IMR-90 (cell line): ENCODE results near the gene MBD3L4. TPM values are rescaled to one million over a fixed set of nuclear protein-coding genes. Genes with fewer than 3 reads are reported as not detected.

Experiments used
- ATAC-seq: fragments of 200-7000 bp; cut with Tn5 transposase; 2 replicates; pipeline ENCODE4 v1.9.1; 2020; ENCODE audit warnings: low read depth, mild to moderate bottlenecking, moderate library complexity
- BruUV-seq: library from RNA; stranded (reverse); fragments of 400-500 nt; replicated peaks from 2 replicates; lab custom pipeline; 2021; lab: Mats Ljungman, UMichigan
- CTCF ChIA-PET: fragments of 300-600 bp; formaldehyde crosslinking; extraction: SDS; loops from one replicate; lab custom pipeline; 2021; ENCODE audit warnings: antibody characterized with exemption; lab: Yijun Ruan, JAX
- POLR2A ChIA-PET: fragments of 300-600 bp; sonication (Branson Sonifier 250); formaldehyde crosslinking; loops from one replicate; lab custom pipeline; 2022; ENCODE audit warnings: antibody characterized with exemption; ENCODE audit not compliant: unreplicated experiment; lab: Charles Lee
- DNase-seq: peaks from one replicate; pipeline ENCODE4 v3.0.0; 2013
- H2AFZ ChIP-seq: replicated peaks from 2 replicates; pipeline ENCODE3; 2013; ENCODE audit warnings: low read length, mild to moderate bottlenecking; ENCODE audit not compliant: poor library complexity
- H2AK5ac ChIP-seq: 2 replicates; pipeline ENCODE4 v1.6.1; 2013; ENCODE audit warnings: low read depth, low read length, inconsistent platforms
- H2AK9ac ChIP-seq: replicated peaks from 2 replicates; pipeline ENCODE3; 2013; ENCODE audit warnings: mild to moderate bottlenecking, low read depth, low read length, moderate library complexity; ENCODE audit not compliant: poor library complexity
- H2BK120ac ChIP-seq: 2 replicates; pipeline ENCODE4 v1.6.1; 2013; ENCODE audit warnings: low read depth, low read length, inconsistent platforms
- H2BK15ac ChIP-seq: 3 replicates; pipeline ENCODE4 v1.6.1; 2013; ENCODE audit warnings: low read depth, low read length, inconsistent platforms
- H2BK20ac ChIP-seq: 2 replicates; pipeline ENCODE4 v1.6.1; 2013; ENCODE audit warnings: low read depth, mild to moderate bottlenecking, inconsistent platforms, low read length, moderate library complexity
- H2BK5ac ChIP-seq: 2 replicates; pipeline ENCODE4 v1.6.1; 2013; ENCODE audit warnings: mild to moderate bottlenecking, low read depth, low read length, inconsistent platforms; ENCODE audit not compliant: poor library complexity, severe bottlenecking
- H3K14ac ChIP-seq: replicated peaks from 2 replicates; pipeline ENCODE4 v1.6.1; 2013; ENCODE audit warnings: low read depth, low read length, inconsistent platforms
- H3K18ac ChIP-seq: 2 replicates; pipeline ENCODE4 v1.6.1; 2013; ENCODE audit warnings: low read depth, low read length, control low read depth
- H3K23ac ChIP-seq: 2 replicates; pipeline ENCODE4 v1.6.1; 2013; ENCODE audit warnings: low read depth, low read length, inconsistent platforms
- H3K27ac ChIP-seq: 2 replicates; pipeline ENCODE4 v1.5.1; 2013; ENCODE audit warnings: mild to moderate bottlenecking, control low read depth, low read length; ENCODE audit not compliant: insufficient read depth
- H3K27me3 ChIP-seq: 2 replicates; pipeline ENCODE4 v1.6.1; 2013; ENCODE audit warnings: low read length; ENCODE audit not compliant: control insufficient read depth, insufficient read depth
- H3K36me3 ChIP-seq: 2 replicates; pipeline ENCODE4 v1.6.1; 2013; ENCODE audit warnings: low read length, mixed read lengths; ENCODE audit not compliant: control insufficient read depth, insufficient read depth
- H3K4ac ChIP-seq: 2 replicates; pipeline ENCODE4 v1.6.1; 2013; ENCODE audit warnings: low read depth, low read length, inconsistent platforms
- H3K4me1 ChIP-seq: 2 replicates; pipeline ENCODE4 v1.6.1; 2013; ENCODE audit warnings: low read length, mixed read lengths; ENCODE audit not compliant: control insufficient read depth, insufficient read depth
- H3K4me2 ChIP-seq: 2 replicates; pipeline ENCODE4 v1.6.1; 2013; ENCODE audit warnings: low read depth, mild to moderate bottlenecking, control low read depth, low read length, moderate library complexity
- H3K4me3 ChIP-seq: 2 replicates; pipeline ENCODE4 v1.5.1; 2013; ENCODE audit warnings: low read depth, mild to moderate bottlenecking, control low read depth, low read length, moderate library complexity; ENCODE audit not compliant: insufficient read depth
- H3K56ac ChIP-seq: 2 replicates; pipeline ENCODE4 v1.6.1; 2013; ENCODE audit warnings: low read length, inconsistent platforms; ENCODE audit not compliant: insufficient read depth; ENCODE audit errors: extremely low read depth
- H3K79me1 ChIP-seq, 2 experiments: 2 replicates each; pipeline ENCODE4 v1.6.1; 2013; ENCODE audit warnings: low read length in 2 of 2, inconsistent platforms in 1 of 2, low read depth in 1 of 2
- H3K9ac ChIP-seq: 2 replicates; pipeline ENCODE4 v1.6.1; 2013; ENCODE audit warnings: low read depth, low read length, control low read depth
- H3K9me1 ChIP-seq: 2 replicates; pipeline ENCODE4 v1.6.1; 2013; ENCODE audit warnings: low read length, inconsistent platforms; ENCODE audit not compliant: insufficient read depth
- H3K9me3 ChIP-seq: 2 replicates; pipeline ENCODE4 v1.6.1; 2013; ENCODE audit warnings: low read length; ENCODE audit not compliant: control insufficient read depth, insufficient read depth
- H4K20me1 ChIP-seq: 2 replicates; pipeline ENCODE4 v1.6.1; 2013; ENCODE audit warnings: low read length, inconsistent platforms; ENCODE audit not compliant: insufficient read depth
- H4K5ac ChIP-seq: 2 replicates; pipeline ENCODE4 v1.6.1; 2013; ENCODE audit warnings: mild to moderate bottlenecking, low read depth, low read length, control low read depth
- H4K8ac ChIP-seq, 2 experiments: 2 replicates each; pipeline ENCODE4 v1.6.1; 2013; ENCODE audit warnings: low read depth in 2 of 2, low read length in 2 of 2, control low read depth in 1 of 2, inconsistent platforms in 1 of 2
- H4K91ac ChIP-seq: 2 replicates; pipeline ENCODE4 v1.6.1; 2013; ENCODE audit warnings: low read depth, low read length, inconsistent platforms; ENCODE audit not compliant: insufficient read depth
- BHLHE40 ChIP-seq: fragments of 150-350 bp; IDR thresholded peaks from 2 replicates; pipeline ENCODE4 v1.6.1; 2016; ENCODE audit warnings: mild to moderate bottlenecking, low read depth, low read length
- CEBPB ChIP-seq: IDR thresholded peaks from 2 replicates; pipeline ENCODE4 v1.6.1; 2012; ENCODE audit warnings: low read depth, low read length, improper control_type of control experiment
- CHD1 ChIP-seq: IDR thresholded peaks from 2 replicates; pipeline ENCODE4 v1.6.1; 2012; ENCODE audit warnings: low read depth, low read length, improper control_type of control experiment
- FOS ChIP-seq: fragments of 150-350 bp; IDR thresholded peaks from 2 replicates; pipeline ENCODE4 v1.6.1; 2016; ENCODE audit warnings: low read depth, low read length
- MAFK ChIP-seq: IDR thresholded peaks from 2 replicates; pipeline ENCODE4 v1.6.1; 2012; ENCODE audit warnings: low read depth, low read length, improper control_type of control experiment
- MAZ ChIP-seq: IDR thresholded peaks from 2 replicates; pipeline ENCODE4 v1.6.1; 2012; ENCODE audit warnings: low read depth, mild to moderate bottlenecking, low read length, improper control_type of control experiment, moderate library complexity, borderline replicate concordance
- MXI1 ChIP-seq: IDR thresholded peaks from 2 replicates; pipeline ENCODE4 v1.6.1; 2012; ENCODE audit warnings: low read depth, mild to moderate bottlenecking, low read length, moderate library complexity, borderline replicate concordance
- NFE2L2 ChIP-seq: fragments of 150-350 bp; IDR thresholded peaks from 2 replicates; pipeline ENCODE4 v1.6.1; 2016; ENCODE audit warnings: low read depth, mild to moderate bottlenecking, low read length
- POLR2A ChIP-seq: IDR thresholded peaks from 2 replicates; pipeline ENCODE4 v1.6.1; 2012; ENCODE audit warnings: mild to moderate bottlenecking, low read depth, low read length
- RAD21 ChIP-seq: IDR thresholded peaks from 2 replicates; pipeline ENCODE4 v1.6.1; 2012; ENCODE audit warnings: low read length, improper control_type of control experiment
- RCOR1 ChIP-seq: IDR thresholded peaks from 2 replicates; pipeline ENCODE4 v1.6.1; 2012; ENCODE audit warnings: mild to moderate bottlenecking, low read length, improper control_type of control experiment; ENCODE audit not compliant: insufficient replicate concordance
- RFX5 ChIP-seq: IDR thresholded peaks from 2 replicates; pipeline ENCODE4 v1.8.0; 2012; ENCODE audit warnings: low read depth, mild to moderate bottlenecking, low read length, moderate library complexity
- SMC3 ChIP-seq: fragments of 150-350 bp; IDR thresholded peaks from 2 replicates; pipeline ENCODE4 v1.6.1; 2016; ENCODE audit warnings: low read depth, mild to moderate bottlenecking, antibody characterized with exemption, low read length, moderate library complexity
- WGBS, 2 experiments: methylation state at CpG; one replicate each; pipeline versions ENCODE4 v1.1.5 to v1.1.7; 2013; ENCODE audit warnings: missing lambda C conversion rate in 2 of 2; ENCODE audit not compliant: insufficient read length in 1 of 2; ENCODE audit errors: extremely low coverage in 2 of 2; 5-methylcytosine and 5-hydroxymethylcytosine counted together
- dilution Hi-C: fragments of 300-500 bp; cut with HindIII; formaldehyde crosslinking; loops from one replicate; pipeline ENCODE4 v1.14.3; 2018; ENCODE audit warnings: low sequenced_read_pairs; ENCODE audit not compliant: unreplicated experiment
- in situ Hi-C: fragments of 300-500 bp; cut with MboI; formaldehyde crosslinking; loops from 3 replicates; pipeline ENCODE4 v1.14.3; 2019; ENCODE audit warnings: low sequenced_read_pairs, inconsistent platforms, mixed read lengths
- intact Hi-C: fragments of 100-400 bp; cut with micrococcal nuclease; formaldehyde crosslinking; loops from 2 replicates; pipeline ENCODE4 v1.10.0; 2022
- polyA plus RNA-seq, 3 experiments: library from polyadenylated mRNA; depleted of rRNA; stranded (reverse); fragments of >200 nt; gene quantifications; 2 replicates each; pipeline ENCODE4 v1.2.3, GENCODE V29; 2012; ENCODE audit warnings: low replicate concordance in 1 of 3
- total RNA-seq: library from RNA; depleted of rRNA; stranded (reverse); fragments of >200 nt; gene quantifications from 2 replicates; pipeline ENCODE4 v1.2.3, GENCODE V29; 2012
- TF ChIP-seq, protein P1 (sequence below): fragments of 150-350 bp; IDR thresholded peaks from 2 replicates; pipeline ENCODE4 v1.6.1; 2016; ENCODE audit warnings: low read depth, mild to moderate bottlenecking, low read length, moderate library complexity, borderline replicate concordance
- TF ChIP-seq, protein P2 (sequence below): fragments of 150-350 bp; IDR thresholded peaks from 2 replicates; pipeline ENCODE4 v1.6.1; 2017; ENCODE audit warnings: mild to moderate bottlenecking, antibody characterized with exemption, low read length, low read depth
- TF ChIP-seq, protein P3 (sequence below): conservative IDR thresholded peaks from 2 replicates; pipeline ENCODE4 v1.5.1; 2012; ENCODE audit warnings: mild to moderate bottlenecking, low read depth, low read length, improper control_type of control experiment

The MBD3L4 gene
- total and polyA plus RNA-seq, 2 of the 4 experiments (the other 2 are of a cell fraction): not detected

DNA sequence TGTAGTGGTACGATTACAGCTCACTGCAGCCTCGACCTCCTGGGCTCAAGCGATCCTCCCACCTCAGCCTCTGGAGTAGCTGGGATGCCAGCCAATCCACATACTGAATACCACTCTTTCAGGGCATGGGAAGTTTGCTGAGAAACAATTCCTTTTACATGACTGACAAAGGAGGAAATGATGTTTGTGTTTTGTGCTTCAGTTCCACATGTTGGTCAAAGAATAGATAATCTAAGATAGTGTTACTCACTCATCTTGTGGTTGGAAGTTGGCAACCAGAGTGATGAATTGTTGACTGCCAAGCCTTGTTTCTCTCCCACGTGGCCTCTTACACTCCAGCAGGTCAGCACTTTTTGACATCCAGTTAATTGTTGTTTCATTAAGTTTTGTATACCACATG is 26.3 kb downstream of the MBD3L4 start:
- no peak for DNase-seq

More for the DNA sequence above, 26.3 kb downstream of the MBD3L4 start:
- Histone ChIP-seq H3K14ac (no peak overlapping the region), H2AK5ac (no peak overlapping the region), H2AK9ac (no peak overlapping the region), H3K79me1 (no peaks in the 10 kb centered on the region), H3K4me1 (no peaks in the 10 kb centered on the region), H4K8ac (no peak overlapping the region), H3K18ac (no peak overlapping the region), H4K5ac (no peak overlapping the region), H2BK120ac (no peak overlapping the region), H3K56ac (no peak overlapping the region), H4K20me1 (no peaks in the 10 kb centered on the region), H3K4me3 (no peak overlapping the region), H3K9me3 (peaks cover 16% of the 10 kb centered on the region), H2BK5ac (no peak overlapping the region), H4K91ac (no peak overlapping the region), H3K4ac (no peak overlapping the region), H2BK15ac (no peak overlapping the region), H2AFZ (no peak overlapping the region), H3K27ac (no peak overlapping the region), H3K4me2 (no peak overlapping the region), H3K9ac (no peak overlapping the region), H3K36me3 (no peaks in the 10 kb centered on the region), H2BK20ac (no peak overlapping the region), H3K27me3 (no peaks in the 10 kb centered on the region), H3K23ac (no peak overlapping the region), H3K9me1 (no peaks in the 10 kb centered on the region)
- ChIA-PET POLR2A (no interaction called here), CTCF (no interaction called here)
- no peak for ATAC-seq
- in situ Hi-C loops: no loop called here
- WGBS, 2 experiments: no CpG with 5 or more reads among the region's 4 CpGs
- intact Hi-C loops: no loop called here
- no TSS peak for BruUV-seq
- dilution Hi-C loops: no loop called here
- TF ChIP-seq CHD1 (no peak), FOS (no peak), BHLHE40 (no peak), POLR2A (no peak), MAFK (no peak), MAZ (no peak), CEBPB (no peak), RFX5 (no peak), RCOR1 (no peak), SMC3 (no peak), MXI1 (no peak), NFE2L2 (no peak), RAD21 (no peak)
- TF ChIP-seq, protein P1, sequence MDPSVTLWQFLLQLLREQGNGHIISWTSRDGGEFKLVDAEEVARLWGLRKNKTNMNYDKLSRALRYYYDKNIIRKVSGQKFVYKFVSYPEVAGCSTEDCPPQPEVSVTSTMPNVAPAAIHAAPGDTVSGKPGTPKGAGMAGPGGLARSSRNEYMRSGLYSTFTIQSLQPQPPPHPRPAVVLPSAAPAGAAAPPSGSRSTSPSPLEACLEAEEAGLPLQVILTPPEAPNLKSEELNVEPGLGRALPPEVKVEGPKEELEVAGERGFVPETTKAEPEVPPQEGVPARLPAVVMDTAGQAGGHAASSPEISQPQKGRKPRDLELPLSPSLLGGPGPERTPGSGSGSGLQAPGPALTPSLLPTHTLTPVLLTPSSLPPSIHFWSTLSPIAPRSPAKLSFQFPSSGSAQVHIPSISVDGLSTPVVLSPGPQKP: no peak
- TF ChIP-seq, protein P2, sequence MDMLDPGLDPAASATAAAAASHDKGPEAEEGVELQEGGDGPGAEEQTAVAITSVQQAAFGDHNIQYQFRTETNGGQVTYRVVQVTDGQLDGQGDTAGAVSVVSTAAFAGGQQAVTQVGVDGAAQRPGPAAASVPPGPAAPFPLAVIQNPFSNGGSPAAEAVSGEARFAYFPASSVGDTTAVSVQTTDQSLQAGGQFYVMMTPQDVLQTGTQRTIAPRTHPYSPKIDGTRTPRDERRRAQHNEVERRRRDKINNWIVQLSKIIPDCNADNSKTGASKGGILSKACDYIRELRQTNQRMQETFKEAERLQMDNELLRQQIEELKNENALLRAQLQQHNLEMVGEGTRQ: no peak
- TF ChIP-seq, protein P3, sequence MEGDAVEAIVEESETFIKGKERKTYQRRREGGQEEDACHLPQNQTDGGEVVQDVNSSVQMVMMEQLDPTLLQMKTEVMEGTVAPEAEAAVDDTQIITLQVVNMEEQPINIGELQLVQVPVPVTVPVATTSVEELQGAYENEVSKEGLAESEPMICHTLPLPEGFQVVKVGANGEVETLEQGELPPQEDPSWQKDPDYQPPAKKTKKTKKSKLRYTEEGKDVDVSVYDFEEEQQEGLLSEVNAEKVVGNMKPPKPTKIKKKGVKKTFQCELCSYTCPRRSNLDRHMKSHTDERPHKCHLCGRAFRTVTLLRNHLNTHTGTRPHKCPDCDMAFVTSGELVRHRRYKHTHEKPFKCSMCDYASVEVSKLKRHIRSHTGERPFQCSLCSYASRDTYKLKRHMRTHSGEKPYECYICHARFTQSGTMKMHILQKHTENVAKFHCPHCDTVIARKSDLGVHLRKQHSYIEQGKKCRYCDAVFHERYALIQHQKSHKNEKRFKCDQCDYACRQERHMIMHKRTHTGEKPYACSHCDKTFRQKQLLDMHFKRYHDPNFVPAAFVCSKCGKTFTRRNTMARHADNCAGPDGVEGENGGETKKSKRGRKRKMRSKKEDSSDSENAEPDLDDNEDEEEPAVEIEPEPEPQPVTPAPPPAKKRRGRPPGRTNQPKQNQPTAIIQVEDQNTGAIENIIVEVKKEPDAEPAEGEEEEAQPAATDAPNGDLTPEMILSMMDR: no peak
